Cardiac fibroblast (primary cell): ENCODE results near the gene C5orf15.
"Not testable (repeated sequence)": the region's sequence is repeated elsewhere in the genome, so short reads cannot be mapped to it uniquely, and the experiment has no call there.

ENCODE experiments used
- DNase-seq, 2 donors: peaks; one replicate each; pipeline versions ENCODE4 v3.0.0 to v3.0.0-alpha.2; 2010; ENCODE audit warnings: low read depth in 2 of 2
- H3K4me3 ChIP-seq, 2 donors: replicated peaks in 1 of 2; 1 replicate in 1 of 2; 2 replicates in 1 of 2; pipeline ENCODE4 v1.5.1; 2011; ENCODE audit warnings: low read depth in 2 of 2, low read length in 2 of 2, mild to moderate bottlenecking in 2 of 2, moderate library complexity in 1 of 2
- CTCF ChIP-seq: IDR thresholded peaks from one replicate; pipeline ENCODE4 v1.5.1; 2011; ENCODE audit warnings: low read depth, mild to moderate bottlenecking, low read length, inconsistent platforms

C5orf15 gene

GRCh38 chr5:133943475-133943817, 25.0 kb downstream of the C5orf15 start:
- DNase-seq, result no peak

GRCh38 chr5:133942614-133943474, 25.6 kb downstream of the C5orf15 start:
- TF ChIP-seq CTCF, result no peak
- no peak for DNase-seq
- H3K4me3 ChIP-seq, result no peak overlapping the region

More at GRCh38 chr5:133943475-133943817, 25.0 kb downstream of the C5orf15 start:
- H3K4me3 ChIP-seq, result no peak overlapping the region
- TF ChIP-seq CTCF, result no peak

- H3K4me3 ChIP-seq, result no peak overlapping the region
- TF ChIP-seq CTCF, result no peak
- DNase-seq, result no peak
These were observed 26.8 kb downstream of the C5orf15 start for GRCh38 chr5:133941456-133942196.

- no peak for DNase-seq
- no peak overlapping the region for H3K4me3 ChIP-seq
- no peak for TF ChIP-seq CTCF
These were observed 28.8 kb downstream of the C5orf15 start for GRCh38 chr5:133939668-133940067.

- no peak for TF ChIP-seq CTCF
- DNase-seq, result no peak
- no peak overlapping the region for H3K4me3 ChIP-seq
These were observed 29.5 kb downstream of the C5orf15 start for GRCh38 chr5:133938929-133939328.

- H3K4me3 ChIP-seq, result no peak overlapping the region
- TF ChIP-seq CTCF, result no peak
- DNase-seq, result peak in 1 of 2 donors; percentile 56
These were observed 30.2 kb downstream of the C5orf15 start for GRCh38 chr5:133938039-133938821.

- DNase-seq, H3K4me3 ChIP-seq: not testable (repeated sequence)
These were observed 30.8 kb downstream of the C5orf15 start for GRCh38 chr5:133937628-133938027.
